Measurements from ENCODE around the gene RNF167. TPM values are rescaled to one million over a fixed set of nuclear protein-coding genes. Genes with fewer than 3 reads are reported as not detected.

Gene RNF167
- total and polyA plus RNA-seq, 2 of the 8 experiments (the other 6 are each of a cell fraction or from before 2014, with no cell fraction given) = 140 to 281 TPM

DNA sequence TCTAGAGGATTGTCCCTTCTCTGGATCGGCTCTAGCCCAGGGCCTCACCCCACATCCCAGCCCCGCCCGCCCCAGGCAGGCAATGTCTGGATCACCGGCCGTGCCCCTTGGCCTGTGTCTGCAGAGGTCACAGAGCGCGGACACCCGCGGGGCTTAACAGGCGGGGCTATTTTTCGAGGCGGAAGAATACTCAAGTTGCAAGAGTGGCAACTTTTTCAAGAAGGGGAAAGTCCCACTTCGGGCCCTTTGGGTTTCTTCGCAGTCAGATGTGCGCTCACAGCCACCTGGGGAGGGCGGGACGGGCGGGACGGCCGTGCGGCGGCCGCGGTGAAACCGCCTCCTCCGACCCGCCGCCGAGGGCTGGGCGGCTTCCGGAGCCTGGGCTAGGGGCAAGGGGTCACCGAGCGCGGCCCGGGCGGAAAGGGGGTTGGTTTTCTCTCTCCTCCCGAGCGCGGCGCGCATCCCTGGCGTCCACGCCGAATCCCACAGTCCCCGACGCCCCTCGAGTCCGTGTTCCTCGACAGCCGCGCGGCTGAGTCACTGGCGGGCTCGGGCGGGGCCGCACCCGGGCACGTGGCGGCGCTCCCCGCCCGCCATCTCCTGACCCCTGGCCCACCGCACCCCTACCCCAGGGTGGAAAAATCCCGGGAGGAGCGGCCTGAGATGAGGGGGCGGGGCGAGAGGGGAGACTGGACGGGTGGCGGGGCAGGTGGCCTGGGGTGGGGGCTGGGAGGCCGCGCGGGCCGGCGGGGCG lies 9.4 kb downstream of the RNF167 start (continued):
- TF ChIP-seq, protein P1, sequence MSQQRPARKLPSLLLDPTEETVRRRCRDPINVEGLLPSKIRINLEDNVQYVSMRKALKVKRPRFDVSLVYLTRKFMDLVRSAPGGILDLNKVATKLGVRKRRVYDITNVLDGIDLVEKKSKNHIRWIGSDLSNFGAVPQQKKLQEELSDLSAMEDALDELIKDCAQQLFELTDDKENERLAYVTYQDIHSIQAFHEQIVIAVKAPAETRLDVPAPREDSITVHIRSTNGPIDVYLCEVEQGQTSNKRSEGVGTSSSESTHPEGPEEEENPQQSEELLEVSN (IDR thresholded peaks at IDR 0.05) = peak; percentile 81
- TF ChIP-seq POLR2A (IDR thresholded peaks at IDR 0.05; ENCODE audit: control extremely low read depth in 1 of 2, low read depth in 2 of 2, low read length in 2 of 2) (peak in 1 of 2 experiments; percentile 41; a peak in 2 of 3 replicates), TAF1 (IDR thresholded peaks at IDR 0.05; ENCODE audit: low read depth, low read length) (peak; percentile 70), TAF7 (optimal IDR thresholded peaks at IDR 0.05; ENCODE audit: borderline replicate concordance, low read depth, low read length) (peak; percentile 73)
